Kidney tubule cell (primary cell): ENCODE data around the gene CCDC167.
"Not testable (repeated sequence)": the region's sequence is repeated elsewhere in the genome, so short reads cannot be mapped to it uniquely, and the experiment has no call there.

Source experiments
- DNase-seq: peaks from one replicate; pipeline ENCODE4 v3.0.0-alpha.2; 2018; ENCODE audit warnings: low spot score

The CCDC167 gene

DNA sequence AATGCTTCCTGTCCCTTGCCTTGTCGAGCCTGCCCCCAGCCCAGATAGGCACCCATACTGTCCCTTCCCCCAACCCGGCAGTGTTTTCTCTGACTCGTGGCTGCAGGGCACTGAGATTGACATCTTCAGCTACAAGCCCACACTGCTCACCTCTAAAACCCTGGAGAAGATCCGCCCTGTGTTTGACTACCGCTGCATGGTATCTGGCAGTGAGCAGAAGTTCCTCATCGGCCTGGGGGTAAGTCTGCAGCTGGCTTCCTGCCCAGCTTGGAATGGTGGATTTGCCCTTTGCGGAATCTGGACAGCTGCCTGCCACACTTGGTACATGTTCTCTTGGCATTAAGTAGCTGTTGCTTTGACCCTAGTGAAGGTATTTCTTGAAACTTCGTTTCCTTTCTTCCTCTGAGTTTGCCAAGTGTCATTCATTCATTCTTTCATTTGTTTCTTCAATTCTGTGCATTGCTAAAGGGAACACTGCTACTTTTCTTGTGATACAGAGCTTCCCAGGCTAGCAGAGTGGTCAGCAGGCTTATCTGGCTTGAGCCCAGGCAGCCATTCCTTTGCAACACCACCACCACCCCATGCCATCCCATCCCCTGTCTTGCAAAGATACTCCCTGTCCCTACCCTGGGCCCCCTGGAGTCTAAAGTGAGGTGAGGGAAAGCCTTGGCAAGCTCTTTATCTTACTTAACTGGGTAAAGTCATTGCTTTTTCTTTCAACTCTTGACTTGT is 26.2 kb downstream of the CCDC167 start:
- DNase-seq: peak; percentile 60

GRCh38 chr6:37467718-37468117 is 32.0 kb downstream of the CCDC167 start:
- DNase-seq: no peak

DNA sequence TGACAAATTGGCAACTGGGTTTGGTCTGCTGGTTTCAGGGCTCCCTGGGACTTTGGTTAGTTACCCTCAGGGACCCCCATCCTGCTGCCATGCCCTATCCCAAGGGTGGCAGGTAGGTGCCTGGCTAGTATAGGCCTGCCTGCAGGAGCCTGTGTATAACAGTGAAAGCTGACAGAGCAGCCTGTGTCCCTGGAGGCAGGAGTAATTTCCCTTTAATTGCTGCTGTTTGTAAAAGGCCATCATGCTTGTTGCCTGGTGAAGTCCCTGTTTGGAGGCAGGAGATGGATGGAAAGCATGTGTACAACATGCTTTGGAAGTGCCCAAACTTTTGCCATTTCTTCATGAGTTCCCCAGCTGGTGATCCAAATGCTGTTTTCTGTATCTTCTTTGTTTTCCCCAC is 36.6 kb downstream of the CCDC167 start:
- DNase-seq: no peak

- no peak for DNase-seq
These were observed 38.9 kb downstream of the CCDC167 start for GRCh38 chr6:37460805-37461204.

DNA sequence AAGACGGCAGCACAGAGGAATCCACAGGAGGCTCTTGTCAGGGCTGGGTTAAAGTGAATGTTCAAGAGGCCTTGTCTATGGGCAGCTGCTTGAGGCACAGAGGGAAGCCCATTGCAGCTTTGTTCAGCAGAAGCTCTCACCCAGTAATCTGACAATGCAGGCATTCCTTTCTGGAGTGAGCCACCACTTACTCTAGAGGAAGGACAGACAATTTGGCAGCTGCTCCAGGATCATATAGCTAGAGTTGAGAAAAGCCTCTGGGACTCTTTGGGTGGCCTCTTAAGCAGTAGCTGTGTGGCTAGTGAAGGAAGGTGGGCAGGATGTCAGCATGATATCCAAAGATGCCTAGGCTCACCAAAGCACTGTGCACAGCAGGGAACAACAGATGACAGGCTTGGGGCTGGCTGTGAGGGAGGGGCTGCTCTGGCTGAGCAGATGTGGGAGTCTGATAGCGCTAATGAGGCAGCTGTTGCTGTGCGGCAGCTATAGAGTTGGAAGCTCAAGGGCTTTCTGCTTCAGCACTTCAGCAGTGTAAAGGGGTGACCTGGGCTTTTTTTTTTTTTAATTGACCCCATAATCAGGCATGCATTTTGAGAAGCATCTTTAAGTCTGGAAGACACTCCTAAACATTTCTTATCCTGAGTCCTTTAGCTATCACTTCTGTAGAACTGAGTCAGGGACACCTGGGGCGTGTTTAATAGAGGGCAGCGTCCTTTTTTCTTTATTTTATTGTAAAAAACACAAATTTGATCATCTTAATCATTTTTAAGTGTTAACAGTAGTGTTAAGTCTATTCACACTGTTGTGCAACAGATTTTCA is 39.5 kb downstream of the CCDC167 start:
- no peak for DNase-seq

- no peak for DNase-seq
These were observed 42.7 kb downstream of the CCDC167 start for GRCh38 chr6:37456816-37457560.

- peak; percentile 8 for DNase-seq
These were observed 43.6 kb downstream of the CCDC167 start for GRCh38 chr6:37456126-37456525.

- DNase-seq: no peak
These were observed 45.1 kb downstream of the CCDC167 start for GRCh38 chr6:37454420-37455140.

- DNase-seq: no peak
These were observed 47.2 kb downstream of the CCDC167 start for GRCh38 chr6:37452522-37452921.

- DNase-seq: no peak
These were observed 48.1 kb downstream of the CCDC167 start for GRCh38 chr6:37451441-37452193.

- no peak for DNase-seq
These were observed 49.7 kb downstream of the CCDC167 start for GRCh38 chr6:37449984-37450383.

DNA sequence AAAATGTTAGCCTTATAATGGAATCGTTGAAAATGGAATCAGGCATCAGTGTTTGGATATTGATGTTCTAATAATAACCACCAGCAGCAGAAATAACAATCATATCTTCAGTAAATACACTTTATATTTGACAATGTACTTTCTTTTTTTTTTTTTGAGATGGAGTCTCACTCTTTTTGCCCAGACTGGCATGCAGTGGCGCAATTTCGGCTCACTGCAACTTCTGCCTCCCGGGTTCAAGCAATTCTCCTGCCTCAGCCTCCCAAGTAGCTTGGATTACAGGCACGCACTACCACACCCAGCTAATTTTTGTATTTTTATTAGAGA is 56.5 kb downstream of the CCDC167 start:
- not testable (repeated sequence) for DNase-seq

- DNase-seq: no peak
These were observed 57.1 kb downstream of the CCDC167 start for GRCh38 chr6:37442416-37443215.

DNA sequence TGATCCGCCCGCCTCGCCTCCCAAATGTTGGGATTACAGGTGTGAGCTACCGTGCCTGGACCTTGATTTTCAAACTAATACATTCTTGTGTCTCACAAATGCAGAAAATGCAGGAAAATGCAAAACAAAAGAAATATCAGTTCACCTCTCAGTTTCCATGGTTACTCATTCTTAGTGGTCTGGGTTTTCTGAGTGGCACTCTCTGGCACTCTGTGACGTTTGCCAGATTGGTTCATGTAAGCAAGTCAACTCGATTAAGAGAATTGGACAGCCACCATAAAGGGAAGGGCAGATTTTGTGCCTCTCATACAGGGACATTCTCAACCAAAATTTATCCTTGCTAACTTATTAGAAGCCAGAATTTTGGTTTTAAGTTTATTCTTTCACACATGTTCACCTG is 58.0 kb downstream of the CCDC167 start:
- no peak for DNase-seq

DNA sequence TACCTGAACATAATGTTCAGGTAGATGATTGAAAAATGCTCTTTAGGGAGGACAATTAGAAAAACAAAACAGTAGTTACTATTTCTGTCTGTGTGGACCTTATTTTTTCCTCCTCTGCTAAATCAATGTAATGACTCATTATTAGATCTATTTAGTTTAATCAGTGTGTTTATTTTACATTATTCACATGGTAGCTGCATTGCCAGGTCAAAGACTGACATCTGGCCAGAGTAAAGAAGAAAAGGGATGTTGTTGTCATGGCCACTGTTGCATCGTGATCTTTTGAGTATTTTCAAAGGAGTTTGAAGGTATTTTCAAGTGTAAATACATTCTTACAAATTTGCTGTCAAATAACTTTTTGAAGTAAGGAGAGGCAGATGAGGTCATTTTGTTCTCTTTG is 60.8 kb downstream of the CCDC167 start:
- DNase-seq: no peak

- DNase-seq: no peak
These were observed 63.9 kb downstream of the CCDC167 start for GRCh38 chr6:37435816-37436215.

- no peak for DNase-seq
These were observed 64.3 kb downstream of the CCDC167 start for GRCh38 chr6:37435373-37435772.

DNA sequence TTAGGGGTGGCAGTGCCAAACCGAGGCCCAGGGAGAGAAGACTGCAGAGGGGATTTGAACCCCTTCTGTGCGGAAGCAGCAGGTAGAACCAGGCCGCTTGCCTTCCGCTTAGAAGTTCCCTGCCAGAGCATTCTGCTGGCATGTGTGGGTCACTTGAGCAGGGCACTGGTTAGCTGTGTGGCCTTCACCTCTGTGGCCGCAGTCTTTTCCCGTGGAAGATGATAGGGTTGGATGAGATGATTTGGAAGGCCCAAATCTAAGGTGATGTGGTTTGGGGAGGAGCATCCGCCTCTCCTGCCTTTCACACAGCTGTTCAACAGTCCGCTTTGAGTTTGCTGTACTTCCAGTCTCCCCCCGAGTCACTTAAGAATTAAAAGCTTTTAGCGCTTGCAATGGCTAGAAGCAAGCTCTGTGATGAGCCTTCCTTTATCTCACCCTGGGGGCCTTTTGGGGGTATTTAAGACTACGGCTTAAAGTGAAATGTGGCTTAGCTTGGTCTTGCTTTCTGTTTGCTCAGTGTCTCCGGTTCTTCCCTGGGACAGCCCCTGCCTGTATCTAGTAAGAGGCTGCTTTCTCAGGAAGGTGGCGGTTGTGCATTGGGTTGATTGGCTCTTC is 65.9 kb downstream of the CCDC167 start:
- peak; percentile 26 for DNase-seq
